Erythroblast (primary cell): ENCODE results near the gene SSR1.

Experiments used
- GATA1 ChIP-seq: IDR thresholded peaks from 2 replicates; pipeline ENCODE4 v1.6.1; 2011; ENCODE audit warnings: low read depth, mild to moderate bottlenecking, control low read depth, low read length, moderate library complexity
- POLR2A ChIP-seq: IDR thresholded peaks from 2 replicates; pipeline ENCODE4 v1.6.1; 2011; ENCODE audit warnings: mild to moderate bottlenecking, low read length

DNA sequence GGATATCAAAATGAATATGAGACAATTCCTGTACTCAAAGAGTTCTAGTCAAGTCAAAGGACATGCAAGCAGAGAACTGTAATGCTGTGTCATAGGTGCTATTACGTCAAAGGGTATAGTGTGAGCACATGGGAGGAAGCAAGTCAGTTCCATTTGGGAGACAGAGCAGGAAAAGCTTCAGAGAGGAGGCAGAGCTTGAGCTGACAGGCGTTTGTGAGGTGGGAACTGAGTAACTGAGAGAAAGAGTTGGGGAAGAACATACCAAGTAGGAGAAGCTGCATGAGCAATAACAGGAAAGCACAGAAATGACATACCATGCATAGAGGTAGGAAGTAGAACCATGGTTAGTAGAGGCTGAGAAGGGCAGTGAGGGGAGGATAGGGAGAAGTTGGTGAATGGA is 15.2 kb upstream of the SSR1 start:
- TF ChIP-seq POLR2A: no peak
- TF ChIP-seq GATA1: no peak
